ENCODE measurements around the gene FBLN2. TPM values are rescaled to one million over a fixed set of nuclear protein-coding genes. Genes with fewer than 3 reads are reported as not detected.
A peak's percentile ranks its signal among the peaks of the same experiment; 100 is the strongest.

FBLN2 gene
- polyA plus RNA-seq, 1 donor (not counting 4 experiments of a cell fraction or from before 2014, with no cell fraction given) = 0.72 TPM

DNA sequence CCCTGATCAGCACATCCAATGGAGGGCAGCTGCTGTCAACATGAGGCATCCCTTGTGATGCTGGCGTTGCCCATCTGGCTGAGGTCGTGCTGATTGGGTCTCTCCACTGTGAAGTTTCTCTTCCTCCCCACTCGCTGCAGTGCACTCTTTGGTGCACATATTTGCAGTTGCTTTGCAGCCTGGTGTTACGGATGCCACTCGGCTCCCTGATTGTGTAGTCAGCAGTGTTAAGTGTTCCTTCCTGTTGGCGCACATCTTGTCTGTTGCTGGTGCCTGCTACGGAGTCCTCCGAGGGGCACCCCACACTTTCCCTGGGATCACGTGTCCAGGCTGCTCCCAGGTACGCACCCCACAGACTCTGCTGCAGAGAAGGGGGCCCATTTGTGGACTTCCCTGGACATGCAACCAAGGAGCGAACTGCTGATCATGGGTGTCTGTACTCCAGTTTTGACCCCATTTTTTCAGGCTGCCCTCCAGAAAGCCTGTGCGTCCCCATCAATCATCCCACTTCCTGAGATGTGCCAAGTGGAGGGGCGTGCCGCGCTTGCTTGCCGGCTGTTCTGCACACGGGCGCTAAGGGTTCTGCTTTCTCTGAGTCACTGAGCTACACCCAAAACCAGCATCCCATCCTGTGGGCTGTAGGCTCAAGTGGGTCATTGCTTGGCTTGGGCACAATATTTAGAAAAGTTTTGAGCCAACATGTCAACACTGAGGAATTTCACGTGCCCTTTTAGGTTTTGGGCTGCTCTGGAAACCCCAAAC lies 98.6 kb downstream of the FBLN2 start:
- DNase-seq (ENCODE audit: low read depth, low spot score) = no peak
- peak overlapping the region; percentile 39 for H3K27ac ChIP-seq (ENCODE audit: control insufficient read depth, insufficient read depth, low read length)
- TF ChIP-seq EZH2 (IDR thresholded peaks at IDR 0.05; ENCODE audit: low read length) = no peak
- TF ChIP-seq, protein P1, sequence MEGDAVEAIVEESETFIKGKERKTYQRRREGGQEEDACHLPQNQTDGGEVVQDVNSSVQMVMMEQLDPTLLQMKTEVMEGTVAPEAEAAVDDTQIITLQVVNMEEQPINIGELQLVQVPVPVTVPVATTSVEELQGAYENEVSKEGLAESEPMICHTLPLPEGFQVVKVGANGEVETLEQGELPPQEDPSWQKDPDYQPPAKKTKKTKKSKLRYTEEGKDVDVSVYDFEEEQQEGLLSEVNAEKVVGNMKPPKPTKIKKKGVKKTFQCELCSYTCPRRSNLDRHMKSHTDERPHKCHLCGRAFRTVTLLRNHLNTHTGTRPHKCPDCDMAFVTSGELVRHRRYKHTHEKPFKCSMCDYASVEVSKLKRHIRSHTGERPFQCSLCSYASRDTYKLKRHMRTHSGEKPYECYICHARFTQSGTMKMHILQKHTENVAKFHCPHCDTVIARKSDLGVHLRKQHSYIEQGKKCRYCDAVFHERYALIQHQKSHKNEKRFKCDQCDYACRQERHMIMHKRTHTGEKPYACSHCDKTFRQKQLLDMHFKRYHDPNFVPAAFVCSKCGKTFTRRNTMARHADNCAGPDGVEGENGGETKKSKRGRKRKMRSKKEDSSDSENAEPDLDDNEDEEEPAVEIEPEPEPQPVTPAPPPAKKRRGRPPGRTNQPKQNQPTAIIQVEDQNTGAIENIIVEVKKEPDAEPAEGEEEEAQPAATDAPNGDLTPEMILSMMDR (optimal IDR thresholded peaks at IDR 0.05 in 1 of 3, IDR thresholded peaks at IDR 0.05 in 1 of 3, conservative IDR thresholded peaks at IDR 0.05 in 1 of 3; ENCODE audit: extremely low read depth in 1 of 3, insufficient read depth in 2 of 3, low read length in 3 of 3) = no peak

DNA sequence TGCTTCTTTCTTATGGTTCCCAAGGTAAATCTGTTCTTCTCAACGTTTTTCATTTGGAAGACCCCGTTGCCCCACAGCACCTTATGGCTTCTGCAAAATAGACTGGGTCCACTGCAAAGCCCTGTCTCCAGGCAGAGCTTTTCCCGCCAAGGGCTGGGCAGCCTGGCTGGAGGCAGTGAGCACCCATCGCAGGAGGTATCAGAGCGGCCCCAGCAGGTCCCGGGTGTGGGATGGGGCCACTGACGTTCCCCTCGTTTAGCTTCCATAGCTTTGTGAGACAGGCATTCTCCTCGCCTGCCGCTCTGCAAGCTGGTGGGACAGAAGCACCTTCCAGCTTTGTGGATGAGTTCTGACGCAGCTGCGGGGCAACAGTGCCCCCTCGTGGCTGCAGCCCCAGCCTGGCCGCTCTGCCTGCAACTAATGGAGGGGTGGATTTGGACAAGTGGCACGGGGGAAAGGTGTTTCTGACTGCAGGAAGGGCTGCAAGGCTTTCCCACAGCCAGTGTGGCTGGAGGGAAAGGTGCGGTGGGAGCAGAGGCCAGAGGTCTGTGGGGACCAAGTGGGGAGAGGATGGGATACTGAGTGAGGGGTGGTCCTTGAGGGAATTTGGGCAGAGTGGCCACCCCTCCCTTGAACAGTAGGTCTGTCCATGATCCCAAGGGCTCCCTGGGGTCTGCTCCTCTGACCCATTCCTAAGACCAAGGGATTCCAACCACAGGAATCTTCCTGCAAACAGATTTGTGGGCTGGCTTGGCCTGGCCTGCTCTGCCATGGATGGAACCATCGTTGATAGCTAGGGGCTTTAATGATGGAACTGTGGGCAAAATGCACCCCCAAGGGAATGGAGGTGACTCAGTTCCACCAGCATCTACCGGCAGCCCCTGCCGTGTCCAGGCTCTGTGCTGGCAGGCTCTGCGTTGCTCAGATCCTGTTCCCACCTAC lies 99.4 kb downstream of the FBLN2 start:
- Histone ChIP-seq H3K27ac (ENCODE audit: control insufficient read depth, insufficient read depth, low read length) (peak overlapping the region; percentile 55), H3K4me3 (ENCODE audit: control insufficient read depth in 2 of 3, extremely low read depth in 1 of 3, insufficient read depth in 2 of 3, low read depth in 1 of 3, low read length in 3 of 3) (peak overlapping the region in 2 of 3 experiments; percentile 41 to 45), H3K9ac (ENCODE audit: control insufficient read depth, extremely low read depth, insufficient read depth, low read length) (peak overlapping the region; percentile 65), H3K79me2 (ENCODE audit: control insufficient read depth, insufficient read depth, low read length) (no peaks in the 10 kb centered on the region), H3K4me1 (ENCODE audit: control insufficient read depth, extremely low read depth, insufficient read depth, low read length) (peaks cover 35% of the 10 kb centered on the region), H3K9me1 (ENCODE audit: control insufficient read depth, extremely low read depth, insufficient read depth, low read length) (no peaks in the 10 kb centered on the region), H2AFZ (ENCODE audit: control insufficient read depth, low read length) (peak overlapping the region; percentile 87), H3K9me3 (ENCODE audit: control insufficient read depth, low read depth, low read length) (no peaks in the 10 kb centered on the region), H3K27me3 (ENCODE audit: control insufficient read depth, extremely low read depth, insufficient read depth, low read length) (no peaks in the 10 kb centered on the region), H4K20me1 (ENCODE audit: control insufficient read depth, extremely low read depth, insufficient read depth, low read length) (no peaks in the 10 kb centered on the region), H3K36me3 (ENCODE audit: control insufficient read depth in 2 of 2, extremely low read depth in 1 of 2, insufficient read depth in 2 of 2, low read length in 2 of 2) (no peaks in the 10 kb centered on the region), H3K4me2 (ENCODE audit: control insufficient read depth, extremely low read depth, insufficient read depth, low read depth, low read length) (peak overlapping the region; percentile 82)
- DNase-seq (ENCODE audit: low read depth, low spot score) (peak; percentile 69), FAIRE-seq (peak; percentile 78)
- dilution Hi-C loops (cut with MboI; ENCODE audit: extremely low pct_ligation_motif_present, low sequenced_read_pairs) = loop anchor here (10.0 kb wide), 1 partner anchor 134 kb away; no protein-coding TSS in a partner anchor
- TF ChIP-seq EZH2 (IDR thresholded peaks at IDR 0.05; ENCODE audit: low read length) = no peak
- TF ChIP-seq, protein P1 (optimal IDR thresholded peaks at IDR 0.05 in 1 of 3, IDR thresholded peaks at IDR 0.05 in 1 of 3, conservative IDR thresholded peaks at IDR 0.05 in 1 of 3; ENCODE audit: extremely low read depth in 1 of 3, insufficient read depth in 2 of 3, low read length in 3 of 3) = peak in 2 of 3 experiments; percentile 97 to 99

More for the DNA sequence above, 98.6 kb downstream of the FBLN2 start:
- H3K4me2 ChIP-seq (ENCODE audit: control insufficient read depth, extremely low read depth, insufficient read depth, low read depth, low read length) = peak overlapping the region; percentile 82
- no peaks in the 10 kb centered on the region for H3K9me3 ChIP-seq (ENCODE audit: control insufficient read depth, low read depth, low read length)
- H3K4me3 ChIP-seq (ENCODE audit: control insufficient read depth in 2 of 3, extremely low read depth in 1 of 3, insufficient read depth in 2 of 3, low read depth in 1 of 3, low read length in 3 of 3) = peak overlapping the region in 2 of 3 experiments; percentile 41 to 45
- peaks cover 35% of the 10 kb centered on the region for H3K4me1 ChIP-seq (ENCODE audit: control insufficient read depth, extremely low read depth, insufficient read depth, low read length)
- no peaks in the 10 kb centered on the region for H4K20me1 ChIP-seq (ENCODE audit: control insufficient read depth, extremely low read depth, insufficient read depth, low read length)
- peak; percentile 86 for FAIRE-seq
- dilution Hi-C loops (cut with MboI; ENCODE audit: extremely low pct_ligation_motif_present, low sequenced_read_pairs) = loop anchor here (10.0 kb wide), 1 partner anchor 133 kb away; no protein-coding TSS in a partner anchor
- no peaks in the 10 kb centered on the region for H3K36me3 ChIP-seq (ENCODE audit: control insufficient read depth in 2 of 2, extremely low read depth in 1 of 2, insufficient read depth in 2 of 2, low read length in 2 of 2)
- H3K9ac ChIP-seq (ENCODE audit: control insufficient read depth, extremely low read depth, insufficient read depth, low read length) = peak overlapping the region; percentile 43
- no peak overlapping the region for H2AFZ ChIP-seq (ENCODE audit: control insufficient read depth, low read length)
- H3K79me2 ChIP-seq (ENCODE audit: control insufficient read depth, insufficient read depth, low read length) = no peaks in the 10 kb centered on the region
- no peaks in the 10 kb centered on the region for H3K9me1 ChIP-seq (ENCODE audit: control insufficient read depth, extremely low read depth, insufficient read depth, low read length)
- H3K27me3 ChIP-seq (ENCODE audit: control insufficient read depth, extremely low read depth, insufficient read depth, low read length) = no peaks in the 10 kb centered on the region

Measured in keratinocyte (primary cell).